GM19025 (cell line): Measurements from ENCODE around the gene CCDC188.

Experiments used
- ATAC-seq: cut with Tn5 transposase; IDR thresholded peaks from one replicate; pipeline ENCODE4 v1.9.1; 2021; ENCODE audit warnings: mild to moderate bottlenecking, low read depth, moderate library complexity; ENCODE audit not compliant: unreplicated experiment

Gene CCDC188

DNA sequence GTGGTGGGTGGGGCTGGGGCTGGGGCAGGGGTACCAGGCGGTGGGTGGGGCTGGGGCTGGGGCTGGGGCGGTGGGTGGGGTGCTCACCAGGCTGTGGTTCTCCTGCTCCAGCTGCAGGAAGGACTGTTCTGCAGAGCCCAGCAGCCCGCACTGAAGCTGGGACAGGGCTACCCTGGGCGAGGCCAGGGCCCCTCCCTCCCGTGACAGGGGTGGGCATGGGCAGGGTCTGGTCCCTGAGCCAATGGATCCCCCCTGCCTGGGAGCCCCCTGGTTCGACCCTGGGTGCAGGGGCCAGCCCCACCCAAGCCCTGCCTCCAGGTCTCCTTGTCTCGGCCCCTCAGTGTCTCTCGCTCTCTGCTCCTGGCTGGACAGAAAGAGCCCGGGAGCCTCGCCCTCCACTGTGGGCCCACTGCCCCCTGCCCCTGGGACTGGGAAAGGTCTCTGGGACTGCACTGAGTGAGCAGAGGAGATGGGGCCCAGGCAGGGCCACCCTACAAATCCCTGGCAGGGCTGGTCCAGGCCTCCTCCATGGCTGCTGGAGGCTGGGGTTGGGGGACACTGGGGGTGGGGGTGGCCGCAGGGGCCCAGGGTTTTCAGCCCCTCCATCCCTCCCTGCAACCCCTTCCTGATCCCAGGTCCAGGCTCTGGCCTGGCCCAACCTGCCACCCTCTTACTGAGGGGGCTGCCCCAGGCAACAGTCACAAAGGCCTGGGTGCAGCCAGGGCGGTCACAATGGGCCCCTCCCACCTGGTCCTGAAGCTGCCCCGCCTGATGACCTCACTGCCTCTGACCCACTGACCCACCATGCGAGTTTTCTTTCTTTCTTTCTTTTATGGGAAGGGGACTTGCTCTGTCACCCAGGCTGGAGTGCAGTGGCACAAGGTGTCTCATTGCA lies at the start of gene CCDC188:
CCDC188 (minus strand) TSS at position 675 of the 895 bp plus-strand sequence; CDS start at position 606, 69 bp downstream.
- no peak for ATAC-seq

DNA sequence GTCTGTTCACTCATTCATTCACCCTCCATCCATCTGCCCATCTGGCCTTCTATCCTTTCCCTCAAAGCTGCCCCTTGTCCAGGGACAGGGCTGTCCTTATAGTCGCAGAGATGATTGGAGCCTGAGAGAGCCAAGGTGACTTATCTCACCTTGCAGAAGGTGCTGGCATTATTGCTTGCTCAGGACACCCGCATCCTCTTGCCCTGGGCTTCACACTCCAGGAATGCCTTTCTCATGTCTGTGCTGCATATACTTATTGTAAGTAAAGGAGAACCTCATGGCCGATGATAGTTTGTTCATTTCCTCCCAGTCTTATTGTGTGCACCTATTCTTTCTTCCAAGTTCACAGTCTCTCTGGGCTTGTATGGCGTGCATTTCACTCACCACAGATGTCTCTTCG lies 49.1 kb upstream of the CCDC188 start:
- ATAC-seq: no peak

DNA sequence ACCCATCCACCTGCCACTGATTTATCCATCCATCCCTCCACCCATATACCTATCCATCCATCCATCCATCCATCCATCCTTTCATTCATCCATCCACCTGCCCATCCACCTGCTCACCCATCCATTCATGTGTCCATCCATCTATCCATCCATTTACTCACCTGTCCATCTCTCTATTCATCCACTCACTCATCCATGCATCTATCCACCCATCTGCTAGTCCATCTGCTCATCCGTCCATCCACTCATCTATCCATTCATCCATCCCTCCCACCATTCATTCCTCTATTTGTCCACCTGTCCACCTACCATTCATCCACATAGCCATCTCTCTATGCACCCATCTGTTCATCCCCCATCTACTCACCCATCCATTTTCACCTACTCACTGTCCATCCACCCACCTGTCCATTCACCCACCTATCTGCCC lies 48.6 kb upstream of the CCDC188 start:
- ATAC-seq: no peak

DNA sequence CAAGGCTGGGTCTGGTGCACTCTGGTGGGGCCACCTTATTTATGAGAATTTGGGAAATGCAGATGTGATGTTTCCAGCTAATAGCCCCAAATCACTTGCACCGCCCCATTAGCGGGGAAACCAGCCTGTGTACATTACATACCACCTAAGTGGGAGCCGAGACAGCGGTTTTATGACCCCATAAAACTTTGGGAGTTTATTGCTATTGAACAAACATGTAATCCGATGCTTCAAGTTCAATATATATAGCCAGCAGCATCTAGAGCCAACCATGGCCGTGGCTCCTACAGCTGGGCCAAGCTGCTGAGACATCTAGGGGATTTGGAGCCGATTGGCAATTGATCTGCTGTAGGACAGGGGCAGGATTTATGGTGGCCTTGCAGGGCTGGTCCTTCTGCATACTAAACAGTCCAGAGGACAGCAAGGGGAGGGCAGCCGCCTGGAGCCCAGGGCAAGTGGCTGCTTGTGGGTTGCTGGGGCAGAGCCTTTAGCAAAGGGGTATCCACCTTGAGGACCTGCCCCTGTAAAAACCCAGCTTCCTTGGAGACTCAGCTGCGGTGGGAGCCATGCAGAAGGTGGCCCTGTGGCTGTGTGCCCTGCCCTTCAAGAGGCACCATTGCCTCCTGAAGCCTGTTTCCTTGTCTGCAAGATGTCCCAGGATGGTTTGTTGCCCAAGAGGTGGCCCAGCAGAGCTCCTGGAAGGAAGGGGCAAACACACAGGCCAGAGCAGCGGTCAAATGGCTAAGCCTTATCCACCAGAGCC lies 47.9 kb upstream of the CCDC188 start:
- ATAC-seq: no peak

DNA sequence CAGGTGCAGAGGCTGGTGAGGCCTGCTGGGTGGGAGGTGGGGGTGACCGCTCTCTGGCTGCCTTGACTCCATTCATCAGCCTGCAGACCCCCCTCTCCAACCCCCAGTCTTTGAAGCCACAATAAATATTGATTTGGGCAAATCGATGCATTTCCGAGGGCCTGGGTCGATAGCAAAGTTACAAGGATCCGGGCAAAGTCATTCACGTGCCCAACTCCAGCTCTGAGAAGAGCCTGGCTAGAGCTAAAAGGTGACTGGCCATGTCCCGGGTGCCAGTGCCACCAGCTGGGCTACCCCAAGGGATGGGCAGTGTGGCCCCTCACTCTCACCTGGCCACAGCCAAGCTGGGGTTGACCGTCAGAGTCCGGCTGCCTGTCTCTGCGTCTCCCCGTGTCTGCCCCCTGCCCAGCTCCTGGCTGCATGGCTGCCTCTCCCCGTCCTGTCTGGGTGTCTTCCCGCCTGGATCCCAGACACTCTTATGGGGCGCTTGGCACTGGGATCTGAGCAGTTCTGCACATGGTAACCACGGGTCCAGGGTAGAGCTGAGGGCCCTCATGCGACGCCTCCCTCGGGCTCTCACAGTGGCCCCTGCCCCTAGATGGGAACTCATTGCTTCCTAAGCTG lies 46.7 kb upstream of the CCDC188 start:
- ATAC-seq: no peak

DNA sequence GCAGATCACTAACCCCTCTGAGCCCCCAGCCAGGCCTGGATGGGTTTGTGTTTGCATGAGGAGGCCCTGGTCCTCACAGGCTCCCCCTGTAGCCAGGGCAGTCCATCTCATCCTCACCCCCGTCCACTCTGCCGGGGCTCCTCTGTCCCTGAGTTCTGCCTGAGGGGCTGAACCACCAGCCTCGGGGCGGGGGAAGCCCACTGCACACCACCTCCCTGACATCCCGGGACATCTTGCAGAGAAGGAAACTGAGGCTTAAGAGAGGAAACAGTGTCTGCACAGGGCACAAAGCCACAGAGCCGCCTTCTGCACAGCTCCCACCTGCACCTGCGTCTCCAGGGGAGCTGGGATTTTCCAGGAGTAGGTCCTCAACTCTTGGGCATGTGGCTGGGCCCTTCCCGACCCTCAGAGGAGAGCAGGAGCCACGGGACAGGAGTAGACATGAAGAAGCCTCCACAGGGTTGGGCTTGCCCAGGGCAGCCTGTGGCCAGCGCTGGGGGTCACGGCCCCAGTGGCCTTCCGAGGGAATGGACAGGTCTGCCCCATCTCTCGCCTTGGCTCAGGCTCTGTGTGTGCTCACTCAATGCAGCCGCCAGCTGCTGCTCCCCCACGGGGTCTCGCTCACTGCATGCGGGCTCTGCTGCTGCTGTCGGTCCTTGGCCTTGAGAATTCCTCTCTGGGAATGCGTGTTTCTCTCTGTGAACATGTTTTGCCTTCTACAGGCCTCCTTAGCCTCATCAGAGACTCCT lies 45.4 kb upstream of the CCDC188 start:
- no peak for ATAC-seq

DNA sequence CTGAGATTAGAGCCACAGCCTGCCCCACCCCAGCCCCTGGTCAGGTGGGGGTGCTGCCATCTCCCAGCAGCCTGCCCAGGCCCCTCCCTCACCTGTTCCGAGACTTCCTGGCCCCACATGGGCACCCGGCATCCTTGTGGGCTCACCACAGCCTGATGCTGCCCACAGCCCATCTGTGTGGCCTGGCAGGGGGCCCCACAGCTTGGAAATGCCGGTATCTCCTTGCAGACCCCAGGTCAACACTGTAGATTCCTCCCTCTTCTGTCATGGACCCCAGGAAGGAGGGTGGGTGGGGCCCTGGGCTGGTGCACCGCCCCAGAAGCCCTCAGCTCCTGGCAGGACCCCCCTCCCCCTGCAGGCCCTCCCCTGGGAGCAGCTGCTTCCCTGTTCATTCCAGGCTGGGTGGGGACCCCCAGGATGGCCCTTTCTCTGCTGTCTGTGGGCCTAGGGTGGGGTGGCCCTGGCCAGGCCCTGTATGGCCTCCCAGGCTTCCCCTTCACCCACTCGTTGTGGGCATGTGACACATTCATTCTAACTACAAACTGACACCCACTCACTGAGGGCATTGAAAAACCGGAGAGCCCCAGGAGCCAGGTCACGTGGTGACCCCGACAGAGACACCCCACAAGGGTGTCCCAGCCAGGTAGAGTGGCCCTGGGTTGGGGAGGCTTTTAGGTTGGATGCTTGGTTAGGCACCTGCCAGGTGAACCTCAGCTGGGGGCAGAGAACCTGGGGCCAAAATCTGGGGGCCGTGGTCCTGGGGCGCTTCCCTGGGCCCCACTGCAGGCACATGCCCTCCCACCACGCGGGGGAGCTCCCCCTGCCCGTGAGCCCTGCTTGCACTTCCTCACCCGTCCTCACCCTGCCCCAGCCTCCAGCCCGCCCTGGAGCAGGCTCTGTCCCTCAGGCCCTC lies 44.1 kb upstream of the CCDC188 start:
- ATAC-seq: no peak

DNA sequence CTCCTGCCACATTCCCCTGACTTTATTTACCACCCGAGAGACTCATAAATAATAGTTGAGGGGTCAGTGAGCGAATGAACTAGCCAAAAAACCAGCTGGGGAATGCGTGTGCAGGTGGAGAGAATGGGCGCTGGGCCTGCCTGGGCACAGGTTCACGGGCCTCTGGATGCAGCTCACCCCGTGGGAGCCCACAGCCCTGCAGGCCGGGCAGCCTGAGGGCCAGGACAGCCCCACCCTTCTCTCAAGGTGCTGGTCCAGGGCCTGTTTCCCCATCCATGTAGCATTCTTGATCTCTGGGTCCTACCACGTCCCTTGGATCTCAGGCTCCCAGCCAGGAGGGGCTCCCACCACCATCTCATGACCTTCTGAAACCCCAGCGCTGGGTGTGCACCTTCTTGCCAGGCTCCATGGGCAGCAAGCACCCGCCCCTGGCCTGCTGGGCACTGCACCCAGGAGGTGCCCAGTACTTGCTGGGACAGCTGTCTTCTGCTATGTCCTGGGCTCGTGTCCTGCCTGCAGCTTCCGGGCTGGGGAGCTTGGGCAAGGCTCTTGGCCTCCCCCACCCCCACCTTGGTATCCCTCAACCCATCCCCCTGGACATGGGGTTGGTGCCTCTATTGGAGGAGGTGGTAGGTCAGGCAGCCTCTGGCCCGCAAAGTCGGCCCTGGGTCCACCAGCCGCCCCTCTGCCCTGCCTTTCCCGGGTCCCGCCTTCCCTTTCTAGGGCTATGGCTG lies 43.1 kb upstream of the CCDC188 start:
- no peak for ATAC-seq

DNA sequence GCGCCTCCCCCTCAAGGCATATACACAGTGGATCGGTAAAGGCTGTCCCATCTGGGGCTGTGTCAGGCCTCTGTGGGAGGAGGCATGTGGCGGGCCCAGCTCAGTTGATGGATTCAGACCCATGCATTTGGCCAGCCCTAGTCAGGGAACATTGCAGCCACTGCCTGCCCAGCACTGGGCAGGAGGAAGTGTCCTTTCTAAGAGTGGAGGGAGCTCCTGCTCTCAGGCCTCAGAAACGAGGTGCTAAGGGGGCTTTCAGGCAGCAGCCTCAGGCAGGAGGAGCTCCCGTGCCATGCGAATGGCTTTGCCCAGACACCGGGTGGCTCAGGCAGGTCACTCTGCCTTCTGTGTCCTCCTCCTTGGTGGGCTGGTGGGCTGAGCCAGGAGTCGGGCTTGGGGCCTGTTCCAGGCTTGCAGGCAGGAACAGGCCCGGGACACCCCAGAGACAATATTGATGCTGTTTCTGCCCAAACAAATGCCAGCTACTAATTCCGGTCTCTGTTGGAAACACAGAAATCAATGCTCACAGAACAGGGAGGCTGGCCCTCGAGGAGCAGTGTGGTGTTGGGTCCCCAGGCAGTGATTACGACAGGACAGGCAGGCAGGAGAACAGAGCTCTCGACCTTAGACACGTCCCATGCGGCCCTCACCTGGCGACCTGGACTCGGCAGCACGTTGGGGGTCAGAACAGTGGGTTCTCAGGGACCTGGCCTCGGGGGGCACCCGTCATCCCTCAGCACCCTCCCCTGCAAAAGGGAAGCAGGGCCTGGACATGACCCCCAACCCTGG lies 42.3 kb upstream of the CCDC188 start:
- no peak for ATAC-seq

DNA sequence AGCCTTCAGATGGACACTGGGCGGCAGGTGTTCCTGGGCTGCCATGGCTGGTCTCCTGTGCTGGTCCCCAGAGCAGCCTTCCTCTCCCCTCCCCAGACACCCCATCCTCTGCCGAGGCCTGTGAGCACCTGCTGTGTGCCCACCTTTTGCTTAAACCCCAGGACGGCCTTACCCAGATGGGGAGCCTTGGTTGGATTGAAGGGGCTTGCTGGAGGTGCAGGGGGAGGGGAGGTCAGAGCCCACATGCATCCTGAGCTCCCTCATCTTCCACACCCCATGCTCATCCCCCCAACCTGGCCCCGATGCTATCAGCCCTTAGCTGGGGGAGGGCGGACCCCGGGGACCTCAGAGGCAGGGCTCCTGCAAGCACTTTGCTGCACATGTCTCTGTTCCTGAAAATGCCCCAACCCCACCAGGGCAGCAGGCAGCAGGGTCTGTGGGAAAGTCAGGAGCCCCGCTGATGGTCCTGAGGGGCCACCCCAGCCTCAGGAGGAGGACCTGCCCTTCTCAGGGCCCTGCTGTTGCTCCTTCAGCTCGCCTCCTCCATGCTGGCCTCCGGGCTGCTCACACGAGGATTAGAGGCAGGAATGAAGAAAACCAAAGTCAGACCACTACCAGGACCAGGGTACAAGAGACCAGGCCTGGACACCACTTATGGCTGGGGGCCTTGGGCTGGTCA lies 41.6 kb upstream of the CCDC188 start:
- ATAC-seq: no peak

DNA sequence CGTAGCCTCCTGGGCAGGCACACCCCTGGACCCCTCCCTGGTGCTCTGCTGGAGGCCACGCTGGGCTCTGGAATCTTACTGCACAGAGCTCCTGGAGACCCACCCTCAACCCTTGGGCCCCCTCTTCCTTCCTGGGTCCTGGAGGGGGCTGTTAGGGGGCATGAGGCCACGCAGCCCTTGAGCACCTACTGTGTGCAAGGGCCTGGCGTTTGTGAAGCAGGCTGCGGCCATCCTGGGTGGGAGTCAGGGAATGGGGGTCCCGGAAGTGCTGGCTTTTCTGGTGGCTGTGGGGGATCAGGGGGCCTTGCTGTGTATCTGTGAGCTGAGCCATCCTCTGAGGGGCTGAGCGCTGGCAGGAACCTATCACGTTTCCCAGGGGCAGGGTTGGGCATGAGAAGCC lies 40.9 kb upstream of the CCDC188 start:
- no peak for ATAC-seq

DNA sequence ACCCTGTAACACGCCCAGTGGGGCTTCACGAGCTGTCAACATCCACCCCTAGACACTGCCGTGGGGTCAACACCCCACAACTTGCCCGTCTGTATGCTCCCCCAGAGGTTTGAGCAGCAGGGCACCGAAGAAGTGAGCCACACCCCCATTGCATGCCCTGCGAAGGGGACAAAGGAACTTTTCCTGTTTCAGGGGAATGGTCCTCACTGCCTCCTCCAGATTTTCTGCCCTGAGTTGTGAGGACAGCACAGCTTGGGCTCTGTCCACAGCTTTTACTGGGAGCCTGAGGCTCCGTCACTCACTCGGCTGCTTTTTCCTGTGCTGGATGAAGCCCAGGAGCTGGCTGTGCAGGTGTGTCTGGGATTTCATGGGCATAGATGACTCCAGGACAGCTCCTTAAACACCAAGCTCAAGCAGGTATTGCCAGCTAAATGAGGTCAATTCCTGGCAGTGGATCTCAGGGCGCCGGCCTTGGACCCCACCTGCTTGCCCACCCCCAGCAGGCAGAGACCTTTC lies 40.2 kb upstream of the CCDC188 start:
- no peak for ATAC-seq

DNA sequence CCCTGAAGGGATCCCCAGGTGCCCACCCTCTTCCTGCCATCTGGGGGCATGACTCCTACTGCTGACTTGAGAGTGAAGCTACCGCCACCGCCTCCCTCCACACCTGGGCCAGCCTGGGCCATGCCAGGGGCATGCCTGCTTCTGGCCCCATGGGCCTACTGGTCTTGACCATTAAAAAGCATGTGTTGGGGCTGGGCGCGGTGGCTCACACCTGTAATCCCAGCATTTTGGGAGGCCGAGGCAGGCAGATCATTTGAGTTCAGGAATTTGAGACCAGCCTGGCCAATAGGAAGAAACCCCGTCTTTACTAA lies 37.7 kb upstream of the CCDC188 start:
- ATAC-seq: no peak

DNA sequence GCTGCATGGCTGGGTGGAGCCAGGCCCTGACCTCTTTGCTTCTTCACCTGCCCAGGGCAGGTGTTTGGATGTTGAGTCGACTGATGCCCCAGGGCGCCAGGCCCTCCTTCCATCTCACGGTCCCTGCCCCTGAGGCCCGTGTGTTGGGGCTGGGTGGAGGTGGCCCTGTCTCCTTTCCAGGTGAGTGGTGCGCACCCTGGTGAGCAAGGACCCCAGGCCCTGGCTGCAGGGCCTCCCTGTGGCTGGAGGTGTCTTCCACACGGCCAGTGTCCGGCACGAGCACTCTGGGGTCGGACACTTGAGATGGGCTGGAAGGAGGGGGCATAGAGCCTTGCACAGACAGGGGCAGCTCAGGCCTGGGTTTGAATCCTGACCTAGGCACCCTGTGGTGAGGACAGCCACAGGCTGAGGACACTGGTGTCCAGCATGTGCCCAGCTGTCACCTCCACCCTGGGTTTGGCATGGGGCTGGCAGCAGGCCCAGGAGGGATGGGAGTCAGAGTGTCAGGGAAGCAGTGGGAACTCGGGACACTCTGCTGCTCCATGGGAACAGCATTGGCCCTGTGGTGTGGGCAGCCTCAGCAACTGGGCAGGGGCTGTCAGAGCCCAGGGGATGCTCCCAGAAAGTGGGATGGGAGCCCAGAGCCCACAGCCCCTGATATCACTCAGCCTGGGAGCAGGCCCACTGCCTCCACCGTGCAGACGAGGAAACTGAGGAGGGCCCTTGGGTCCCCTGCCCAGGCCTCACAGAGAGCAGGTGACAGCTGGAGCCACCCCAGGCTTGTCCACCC lies 37.1 kb upstream of the CCDC188 start:
- ATAC-seq: no peak

DNA sequence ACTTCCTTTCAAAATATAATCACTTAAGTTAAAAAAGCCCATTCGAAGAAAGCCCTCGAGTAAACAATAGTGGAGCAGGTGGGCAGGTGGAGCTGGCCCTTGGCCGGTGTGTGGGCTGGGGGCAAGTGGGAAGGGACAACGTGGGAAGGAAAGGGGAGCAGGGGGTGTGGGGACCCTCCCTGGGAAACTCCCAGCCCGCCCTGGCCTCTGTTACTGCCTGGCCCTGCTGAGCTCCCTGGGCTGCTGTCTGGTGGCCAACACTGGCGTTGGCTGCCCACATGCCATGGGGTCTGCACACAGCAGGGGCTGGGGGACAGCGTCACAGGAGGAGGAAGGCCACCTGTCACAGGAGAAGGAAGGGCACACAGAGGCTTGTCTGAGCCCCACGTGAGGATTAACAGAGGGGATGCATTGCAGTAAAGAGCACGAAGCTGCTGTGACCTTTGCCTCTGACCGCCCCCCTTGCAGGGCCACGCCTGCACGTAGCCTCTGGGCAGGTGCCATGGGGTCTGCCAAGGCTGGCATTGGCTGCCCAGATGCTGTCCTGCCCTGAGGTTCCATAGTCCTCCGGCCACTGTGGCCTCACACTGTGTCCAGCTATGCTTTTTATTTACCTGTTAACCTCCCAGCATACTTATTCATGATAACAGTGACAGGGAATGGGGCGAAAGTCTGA lies 36.2 kb upstream of the CCDC188 start:
- no peak for ATAC-seq

DNA sequence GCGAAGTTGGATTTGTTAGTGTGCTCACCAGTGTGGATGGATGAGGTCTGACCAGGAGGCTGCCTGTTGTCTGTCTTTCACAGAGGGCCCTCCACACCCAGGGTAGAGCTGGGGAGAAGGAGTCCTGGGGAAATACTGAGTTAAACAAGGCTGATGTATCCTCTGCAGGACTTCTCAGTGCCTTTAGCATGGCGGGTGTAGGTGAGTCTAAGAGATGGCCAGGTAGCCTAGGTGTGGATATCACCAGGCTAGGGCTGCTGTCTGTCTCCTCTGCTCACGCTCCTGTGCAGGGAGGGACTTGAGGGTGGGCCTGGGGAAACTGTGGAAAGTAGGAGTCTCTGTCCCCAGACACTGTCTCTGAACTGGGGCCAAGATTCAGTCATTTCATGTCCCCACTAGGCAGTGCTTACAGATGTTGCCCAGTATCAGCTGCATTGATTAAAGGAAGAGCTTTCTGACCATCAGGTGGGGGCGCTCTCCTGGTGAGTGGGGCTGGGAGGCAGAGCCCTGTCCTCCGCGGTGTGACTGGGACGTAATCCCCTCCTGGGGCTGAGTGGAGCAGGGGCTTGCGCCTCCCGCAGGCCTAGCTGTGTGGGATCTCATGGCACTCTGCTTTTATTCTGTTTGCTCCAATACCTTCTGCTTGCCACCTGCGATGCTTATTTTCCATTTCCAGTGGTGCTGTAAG lies 35.5 kb upstream of the CCDC188 start:
- ATAC-seq: no peak
